Dedifferentiated amniotic fluid mesenchymal stem cell (primary cell): ENCODE measurements around the gene ZMAT5.

Experiments used
- DNase-seq: peaks from one replicate; pipeline ENCODE4 v3.0.0-alpha.2; 2016; ENCODE audit errors: extremely low spot score

Gene ZMAT5

GRCh38 chr22:29731058-29731850 is 35.6 kb downstream of the ZMAT5 start:
- no peak for DNase-seq

GRCh38 chr22:29729161-29729560 is 37.6 kb downstream of the ZMAT5 start:
- DNase-seq, result no peak

DNA sequence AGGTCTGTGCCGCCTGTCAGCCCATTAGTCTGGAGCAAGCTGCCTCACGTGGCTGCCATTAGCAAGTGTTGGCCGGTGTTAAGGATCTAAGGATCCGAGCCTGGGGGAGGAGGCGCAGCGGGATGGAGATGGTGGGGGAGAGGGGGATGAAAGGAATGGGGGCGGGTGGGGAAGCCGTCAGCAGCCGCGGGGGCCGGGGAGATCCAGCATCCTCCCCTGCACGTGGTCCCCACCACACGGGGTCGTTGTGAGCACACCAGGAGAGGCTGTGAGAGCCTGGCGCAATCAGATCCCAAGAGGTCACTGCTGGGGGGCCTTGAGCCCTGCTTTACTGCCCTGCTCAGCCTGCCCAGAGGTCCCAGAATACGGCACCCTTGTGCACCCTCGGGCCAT is 39.7 kb downstream of the ZMAT5 start:
- no peak for DNase-seq

GRCh38 chr22:29726512-29727130 is 40.2 kb downstream of the ZMAT5 start:
- no peak for DNase-seq

- DNase-seq, result no peak
These were observed 40.7 kb downstream of the ZMAT5 start for GRCh38 chr22:29726106-29726505.

GRCh38 chr22:29724843-29725242 is 42.0 kb downstream of the ZMAT5 start:
- no peak for DNase-seq

GRCh38 chr22:29723766-29724165 is 43.0 kb downstream of the ZMAT5 start:
- no peak for DNase-seq

GRCh38 chr22:29722587-29722986 is 44.2 kb downstream of the ZMAT5 start:
- no peak for DNase-seq

GRCh38 chr22:29722151-29722550 is 44.7 kb downstream of the ZMAT5 start:
- DNase-seq, result no peak

- no peak for DNase-seq
These were observed 45.9 kb downstream of the ZMAT5 start for GRCh38 chr22:29720811-29721323.

- no peak for DNase-seq
These were observed 46.7 kb downstream of the ZMAT5 start, which contains the start of gene CABP7 for GRCh38 chr22:29719899-29720645. Gene CABP7 (plus strand): TSS chr22:29720003. CDS start chr22:29720425, 422 bp downstream.

- DNase-seq, result no peak
These were observed 47.6 kb downstream of the ZMAT5 start for GRCh38 chr22:29718949-29719898.

DNA sequence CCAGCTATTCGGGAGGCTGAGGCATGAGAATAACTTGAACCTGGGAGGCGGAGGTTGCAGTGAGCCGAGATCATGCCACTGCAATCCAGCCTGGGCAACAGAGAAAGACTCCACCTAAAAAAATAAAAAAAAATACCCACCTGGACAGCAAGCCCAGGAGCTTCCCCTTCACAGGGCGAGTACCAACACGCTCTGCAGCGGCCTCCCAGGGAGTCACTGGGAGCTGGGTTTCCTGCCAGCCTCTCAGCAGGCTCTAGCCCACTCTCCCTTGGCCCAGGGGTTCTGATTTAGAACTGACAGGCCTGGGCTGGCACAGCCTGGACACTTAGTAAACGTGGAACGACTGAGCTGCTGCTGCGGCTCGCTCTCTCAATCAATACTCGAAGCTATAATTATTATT is 49.0 kb downstream of the ZMAT5 start:
- no peak for DNase-seq

DNA sequence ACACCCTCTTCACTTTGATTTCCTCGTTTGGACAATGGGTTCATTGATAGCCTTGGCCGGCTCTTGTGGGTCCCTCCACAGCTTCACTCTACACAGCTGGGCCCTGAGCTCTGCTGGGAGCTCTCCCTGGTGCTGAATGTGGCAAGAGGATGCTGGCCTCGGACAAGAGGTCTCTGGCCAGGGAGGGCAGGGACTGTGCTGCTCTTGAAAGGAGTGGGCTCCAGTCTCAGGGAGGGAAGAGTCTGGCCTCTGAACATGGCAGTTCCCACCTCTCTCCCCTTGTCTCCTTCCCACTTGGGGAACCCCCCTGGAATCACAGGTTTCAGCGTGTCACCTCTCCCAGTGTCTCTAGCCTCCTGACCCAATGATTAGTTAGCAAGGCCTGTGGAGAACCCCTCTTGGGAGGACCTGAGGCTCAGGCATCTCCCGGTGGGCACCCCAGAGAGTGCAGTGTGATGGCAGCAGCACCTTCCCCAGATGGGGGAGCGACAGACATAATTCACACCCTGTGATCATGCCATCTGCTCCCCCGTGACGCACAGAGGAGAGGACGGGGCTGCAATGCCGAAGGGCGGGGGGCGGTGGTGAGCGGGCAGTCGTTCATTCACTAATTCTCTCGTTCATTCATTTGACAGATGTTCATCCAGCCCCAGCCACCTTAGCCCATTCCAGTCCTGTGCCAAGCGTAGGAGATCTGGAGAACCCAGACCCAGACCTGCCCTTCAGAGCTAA is 49.8 kb downstream of the ZMAT5 start:
- DNase-seq, result peak; percentile 59

GRCh38 chr22:29715705-29716104 is 51.1 kb downstream of the ZMAT5 start:
- DNase-seq, result no peak

GRCh38 chr22:29715240-29715639 is 51.6 kb downstream of the ZMAT5 start:
- DNase-seq, result no peak

GRCh38 chr22:29713156-29713727 is 53.6 kb downstream of the ZMAT5 start:
- no peak for DNase-seq

DNA sequence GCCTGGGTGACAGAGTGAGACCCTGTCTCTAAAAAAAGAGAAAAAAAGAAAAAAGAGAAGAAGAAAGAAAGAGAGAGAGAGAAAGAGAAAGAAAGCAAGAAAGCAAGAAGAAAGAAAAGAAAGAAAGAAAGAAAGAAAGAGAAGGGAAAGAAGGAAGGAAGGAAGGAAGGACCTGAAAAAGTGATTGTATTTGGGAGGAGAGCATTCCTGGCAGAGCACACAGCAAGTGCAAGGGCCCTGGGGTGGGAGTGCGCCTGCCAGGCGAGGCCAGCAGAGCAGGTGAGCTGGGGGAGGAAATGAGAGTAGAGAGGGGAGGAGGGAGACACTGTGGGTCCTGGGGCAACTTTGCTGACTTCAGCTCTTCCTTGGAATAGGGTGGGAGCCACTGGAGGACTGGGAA is 54.7 kb downstream of the ZMAT5 start:
- DNase-seq, result no peak

DNA sequence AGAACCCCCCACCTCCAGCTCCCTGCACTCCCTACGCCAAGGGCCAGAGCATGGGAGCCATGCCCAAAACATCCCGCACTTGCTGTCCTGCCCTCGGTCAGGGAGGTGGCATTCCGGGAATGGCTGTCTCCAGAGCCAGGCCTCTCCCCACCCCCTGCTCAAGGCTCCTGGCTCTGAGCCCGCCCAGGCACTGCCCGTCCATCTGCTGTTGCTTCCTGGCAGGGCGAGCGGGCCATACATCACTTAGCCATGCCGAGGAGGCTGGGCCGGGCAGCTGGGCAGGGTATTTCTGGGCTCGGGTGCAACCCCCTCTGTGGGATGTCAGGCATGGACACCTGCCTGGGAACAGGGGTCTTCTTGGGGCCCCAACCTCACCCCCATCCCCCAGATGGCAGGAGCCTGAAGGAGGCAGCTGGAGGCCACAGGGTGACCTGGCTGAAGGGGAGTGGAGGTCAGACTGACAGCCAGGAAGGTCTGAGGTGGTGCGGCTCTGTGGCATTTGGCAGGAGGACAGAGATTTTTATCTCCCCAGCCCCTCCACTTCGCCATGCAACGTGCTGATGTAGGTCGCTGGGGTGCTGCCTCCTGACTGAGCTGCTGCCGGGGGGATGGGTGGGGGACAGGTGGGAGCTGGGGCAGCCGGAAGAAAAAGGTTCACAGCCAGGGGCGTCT is 55.7 kb downstream of the ZMAT5 start:
- DNase-seq, result no peak

GRCh38 chr22:29710193-29710592 is 56.6 kb downstream of the ZMAT5 start:
- DNase-seq, result no peak
